ENCODE measurements around the gene MED28. TPM values are rescaled to one million over a fixed set of nuclear protein-coding genes. Genes with fewer than 3 reads are reported as not detected.
"Not testable (repeated sequence)": the region's sequence is repeated elsewhere in the genome, so short reads cannot be mapped to it uniquely, and the experiment has no call there.

The MED28 gene, protein sequence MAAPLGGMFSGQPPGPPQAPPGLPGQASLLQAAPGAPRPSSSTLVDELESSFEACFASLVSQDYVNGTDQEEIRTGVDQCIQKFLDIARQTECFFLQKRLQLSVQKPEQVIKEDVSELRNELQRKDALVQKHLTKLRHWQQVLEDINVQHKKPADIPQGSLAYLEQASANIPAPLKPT
- total RNA-seq (10 to 100 TPM; 40.9 to 52.7 TPM), polyA plus RNA-seq (10 to 100 TPM; 10.2 to 12.8 TPM)
- long read RNA-seq, donor 1, full-length matches to known transcripts = 77 of 92 reads
- long read RNA-seq, donor 1, partial matches to known transcripts = 10 of 92 reads
- long read RNA-seq, donor 1, other reads (novel, unspliced or antisense) = 5 of 92 reads
- long read RNA-seq, donor 2, full-length matches to known transcripts = 14 of 21 reads
- long read RNA-seq, donor 2, partial matches to known transcripts = 0 of 21 reads
- long read RNA-seq, donor 2, other reads (novel, unspliced or antisense) = 7 of 21 reads

DNA sequence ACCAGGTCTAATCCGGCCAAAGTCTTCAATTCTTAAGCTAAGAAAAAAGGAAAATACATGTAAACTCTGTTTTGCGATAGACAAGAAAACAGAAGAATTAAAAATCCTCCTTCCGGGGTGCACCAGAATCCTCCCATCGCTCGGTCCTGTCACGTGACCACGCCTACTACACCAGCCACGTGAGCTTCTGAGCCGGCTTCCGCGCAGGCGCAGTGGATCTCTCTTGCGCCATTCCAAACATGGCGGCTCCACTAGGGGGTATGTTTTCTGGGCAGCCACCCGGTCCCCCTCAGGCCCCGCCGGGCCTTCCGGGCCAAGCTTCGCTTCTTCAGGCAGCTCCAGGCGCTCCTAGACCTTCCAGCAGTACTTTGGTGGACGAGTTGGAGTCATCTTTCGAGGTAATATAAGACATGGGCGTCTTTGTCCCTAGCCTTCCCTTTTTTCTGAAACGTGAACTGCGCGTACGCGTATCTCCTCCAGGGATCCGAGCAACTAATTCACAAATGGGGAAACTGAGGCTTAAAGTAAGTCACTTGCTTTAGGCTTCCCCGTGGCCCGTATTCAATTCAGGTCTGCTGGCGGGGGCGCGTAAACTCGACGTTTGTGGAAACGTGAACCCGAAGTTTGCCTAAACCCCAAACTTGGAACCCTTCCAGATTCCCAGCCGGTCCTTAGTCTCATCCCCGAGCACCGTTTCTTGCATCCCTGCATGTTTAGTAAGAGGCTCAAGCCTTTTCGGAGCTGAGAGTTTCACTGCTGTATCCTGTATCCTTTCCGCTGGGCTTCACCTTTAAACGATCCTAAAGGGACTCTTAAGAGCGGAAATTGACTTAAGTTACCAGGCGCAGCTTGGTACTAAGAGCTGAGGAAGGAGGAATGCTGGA, at the start of gene MED28:
MED28 (plus strand) TSS at position 226 of the 884 bp plus-strand sequence; CDS start at position 240, 14 bp downstream.
- H3K4me1 ChIP-seq (ENCODE audit: control insufficient read depth in 1 of 2, insufficient read depth in 2 of 2, low read length in 2 of 2) = peaks cover 0 to 5% of the 10 kb centered on the region in 2 donors
- H3K4me3 ChIP-seq (ENCODE audit: low read length in 2 of 2) = peak within 1 kb of the TSS; percentile 96 to 99
- peak within 1 kb of the TSS in 1 of 2 donors; percentile 66 for H3K27ac ChIP-seq (ENCODE audit: low read depth in 1 of 2, low read length in 2 of 2)
- peaks cover 2 to 3% of the 10 kb centered on the region in 2 donors for H3K36me3 ChIP-seq (ENCODE audit: control insufficient read depth in 1 of 2, insufficient read depth in 2 of 2, low read length in 1 of 2)
- WGBS, 2 donors = 0% methylated on average over 46 of the region's 46 CpGs
- H3K9me3 ChIP-seq (ENCODE audit: control insufficient read depth, low read length) = no peaks in the 10 kb centered on the region
- intact Hi-C loops (cut with DNase I) = loop anchor here (1.0 to 10.0 kb wide), 4 partner anchors 37 to 410 kb away; partner anchors contain the start of genes LAP3 (in 2 of the 2), DCAF16 (in 1 of the 2), LCORL (in 1 of the 2) and NCAPG (in 1 of the 2)
- DNase-seq (peak; percentile 98 to 99), ATAC-seq (ENCODE audit: low FRiP score) (peak; percentile 98)
- H3K27me3 ChIP-seq (ENCODE audit: control insufficient read depth in 1 of 2, insufficient read depth in 2 of 2, low read length in 1 of 2) = no peaks in the 10 kb centered on the region

DNA sequence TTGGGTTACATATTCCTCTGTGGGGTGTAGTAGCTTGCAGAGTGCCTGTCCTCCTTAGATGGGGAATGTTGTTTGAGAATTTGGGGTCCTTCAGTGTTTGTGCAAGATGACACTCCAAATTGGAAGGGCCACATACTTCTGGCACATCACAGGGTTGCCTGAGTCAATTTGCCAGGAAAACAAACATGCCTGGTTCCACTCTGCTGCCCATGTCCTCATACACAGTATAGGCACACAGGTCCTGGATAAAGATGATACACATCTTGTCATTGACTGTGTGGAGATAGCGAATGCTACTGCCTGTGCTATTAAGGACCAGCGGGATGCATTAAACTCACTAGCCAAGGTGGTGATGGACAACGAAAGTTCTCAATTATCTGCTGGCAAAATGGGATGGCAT, 48.6 kb upstream of the MED28 start:
- H3K4me1 ChIP-seq (ENCODE audit: control insufficient read depth in 1 of 2, insufficient read depth in 2 of 2, low read length in 2 of 2) = no peaks in the 10 kb centered on the region
- H3K4me3 ChIP-seq (ENCODE audit: low read length in 2 of 2) = no peak overlapping the region
- H3K36me3 ChIP-seq (ENCODE audit: control insufficient read depth in 1 of 2, insufficient read depth in 2 of 2, low read length in 1 of 2) = no peaks in the 10 kb centered on the region
- WGBS, 2 donors = 88 to 92% methylated on average over 3 of the region's 3 CpGs
- no peaks in the 10 kb centered on the region for H3K9me3 ChIP-seq (ENCODE audit: control insufficient read depth, low read length)
- no peak overlapping the region for H3K27ac ChIP-seq (ENCODE audit: low read depth in 1 of 2, low read length in 2 of 2)
- intact Hi-C loops (cut with DNase I) = no loop called here
- H3K27me3 ChIP-seq (ENCODE audit: control insufficient read depth in 1 of 2, insufficient read depth in 2 of 2, low read length in 1 of 2) = no peaks in the 10 kb centered on the region
- ATAC-seq (ENCODE audit: low FRiP score) (no peak), DNase-seq (no peak)

DNA sequence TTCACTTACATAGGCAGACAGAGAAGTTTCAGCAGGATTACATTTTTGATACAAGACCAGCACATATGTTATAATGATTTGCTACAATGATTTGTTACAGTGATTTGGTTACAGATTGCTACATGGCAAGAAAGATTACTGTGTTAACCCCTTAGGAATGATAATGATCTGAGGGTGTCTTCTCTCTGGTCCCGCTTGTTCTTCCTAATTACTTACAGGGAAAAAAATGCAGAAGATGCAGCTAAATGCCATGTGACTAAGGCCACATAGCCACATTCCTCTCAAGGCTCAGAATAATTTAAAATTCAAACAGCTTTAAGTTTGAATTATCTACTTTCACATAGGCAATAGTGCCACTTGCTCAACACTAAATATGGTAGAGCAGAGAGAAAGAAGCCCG, 47.2 kb upstream of the MED28 start:
- Histone ChIP-seq H3K4me1 (ENCODE audit: control insufficient read depth in 1 of 2, insufficient read depth in 2 of 2, low read length in 2 of 2) (no peaks in the 10 kb centered on the region), H3K36me3 (ENCODE audit: control insufficient read depth in 1 of 2, insufficient read depth in 2 of 2, low read length in 1 of 2) (no peaks in the 10 kb centered on the region), H3K27ac (ENCODE audit: low read depth in 1 of 2, low read length in 2 of 2) (no peak overlapping the region), H3K4me3 (ENCODE audit: low read length in 2 of 2) (no peak overlapping the region), H3K9me3 (ENCODE audit: control insufficient read depth, low read length) (no peaks in the 10 kb centered on the region), H3K27me3 (ENCODE audit: control insufficient read depth in 1 of 2, insufficient read depth in 2 of 2, low read length in 1 of 2) (no peaks in the 10 kb centered on the region)
- WGBS, 2 donors = 69 to 74% methylated on average over 2 of the region's 2 CpGs
- intact Hi-C loops (cut with DNase I) = no loop called here
- no peak for DNase-seq
- no peak for ATAC-seq (ENCODE audit: low FRiP score)

DNA sequence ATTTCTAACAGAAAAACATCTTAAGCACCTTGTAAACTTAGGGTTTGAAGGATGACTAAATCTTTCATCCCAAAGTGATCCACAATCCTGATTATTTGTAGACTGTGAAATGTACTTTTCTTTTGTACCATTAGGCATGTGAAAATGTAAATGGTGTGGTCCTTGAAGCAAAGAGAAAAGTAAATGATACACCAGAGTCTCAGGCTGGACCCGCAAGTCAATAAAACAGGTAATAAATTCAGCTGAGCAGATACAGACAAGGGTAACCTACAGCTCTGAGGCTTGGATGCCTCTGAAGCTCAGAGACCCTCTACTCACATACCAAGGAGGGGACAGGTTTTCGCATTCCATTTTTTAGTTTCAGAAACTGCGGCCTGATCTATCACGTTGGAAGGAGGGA, 40.2 kb upstream of the MED28 start:
- 88 to 93% methylated on average over 4 of the region's 4 CpGs for WGBS, 2 donors
- intact Hi-C loops (cut with DNase I) = loop anchor here in 1 of 2 donors (10.0 kb wide), 1 partner anchor 451 kb away; the partner anchor contains the start of gene LCORL
- Histone ChIP-seq H3K9me3 (ENCODE audit: control insufficient read depth, low read length) (no peaks in the 10 kb centered on the region), H3K36me3 (ENCODE audit: control insufficient read depth in 1 of 2, insufficient read depth in 2 of 2, low read length in 1 of 2) (no peaks in the 10 kb centered on the region), H3K4me3 (ENCODE audit: low read length in 2 of 2) (no peak overlapping the region), H3K27me3 (ENCODE audit: control insufficient read depth in 1 of 2, insufficient read depth in 2 of 2, low read length in 1 of 2) (no peaks in the 10 kb centered on the region), H3K4me1 (ENCODE audit: control insufficient read depth in 1 of 2, insufficient read depth in 2 of 2, low read length in 2 of 2) (no peaks in the 10 kb centered on the region), H3K27ac (ENCODE audit: low read depth in 1 of 2, low read length in 2 of 2) (no peak overlapping the region)
- DNase-seq = no peak
- no peak for ATAC-seq (ENCODE audit: low FRiP score)

GRCh38 chr4:17575177-17575576, 39.3 kb upstream of the MED28 start:
- H3K27ac ChIP-seq (ENCODE audit: low read depth in 1 of 2, low read length in 2 of 2); H3K9me3 ChIP-seq (ENCODE audit: control insufficient read depth, low read length); H3K4me1 ChIP-seq (ENCODE audit: control insufficient read depth in 1 of 2, insufficient read depth in 2 of 2, low read length in 2 of 2); H3K4me3 ChIP-seq (ENCODE audit: low read length in 2 of 2); DNase-seq; ATAC-seq (ENCODE audit: low FRiP score); H3K36me3 ChIP-seq (ENCODE audit: control insufficient read depth in 1 of 2, insufficient read depth in 2 of 2, low read length in 1 of 2); H3K27me3 ChIP-seq (ENCODE audit: control insufficient read depth in 1 of 2, insufficient read depth in 2 of 2, low read length in 1 of 2): not testable (repeated sequence)
- WGBS, 2 donors = 95 to 96% methylated on average over 12 of the region's 12 CpGs
- intact Hi-C loops (cut with DNase I) = loop anchor here (5.0 to 10.0 kb wide), 4 partner anchors 42 to 450 kb away; partner anchors contain the start of genes DCAF16 (in 1 of the 2), LCORL (in 1 of the 2), NCAPG (in 1 of the 2) and QDPR (in 1 of the 2)

DNA sequence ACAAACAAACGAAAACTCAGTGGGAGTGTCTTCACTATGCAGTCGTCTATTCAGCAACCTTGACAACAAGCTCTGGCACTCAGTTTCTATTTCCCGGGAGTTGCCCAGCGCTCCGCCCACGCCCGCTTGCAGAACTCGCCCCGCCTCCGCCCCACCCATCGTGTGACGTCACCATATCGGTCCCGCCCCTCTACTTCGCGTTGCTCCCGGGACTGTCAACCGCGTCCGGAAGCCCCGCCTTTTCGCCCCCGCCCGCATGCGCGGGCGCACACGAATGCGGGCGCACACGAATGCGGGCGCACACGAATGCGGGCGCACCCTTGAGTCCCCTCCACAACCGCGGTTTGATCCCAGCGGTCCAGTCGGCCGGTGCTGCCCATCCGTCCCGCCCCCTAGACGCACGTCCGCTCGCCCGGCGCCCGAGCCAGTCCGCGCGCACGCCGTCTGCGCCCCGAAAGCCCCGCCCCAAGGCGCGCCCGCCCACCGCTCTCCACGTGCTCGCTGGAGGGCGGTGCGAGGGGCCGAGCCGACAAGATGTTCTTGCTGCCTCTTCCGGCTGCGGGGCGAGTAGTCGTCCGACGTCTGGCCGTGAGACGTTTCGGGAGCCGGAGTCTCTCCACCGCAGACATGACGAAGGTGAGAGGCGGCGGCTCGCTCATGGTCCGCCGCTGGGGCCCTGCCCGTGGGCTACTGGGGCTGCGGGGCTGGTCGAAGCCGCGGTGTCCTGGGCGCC, 37.3 kb upstream of the MED28 start, which contains the start of gene LAP3:
LAP3 (plus strand) TSS at position 267 of the 733 bp plus-strand sequence; CDS start at position 535, 268 bp downstream.
- H3K9me3 ChIP-seq (ENCODE audit: control insufficient read depth, low read length) = no peaks in the 10 kb centered on the region
- H3K27ac ChIP-seq (ENCODE audit: low read depth in 1 of 2, low read length in 2 of 2) = peak within 1 kb of the TSS in 1 of 2 donors; percentile 87
- H3K27me3 ChIP-seq (ENCODE audit: control insufficient read depth in 1 of 2, insufficient read depth in 2 of 2, low read length in 1 of 2) = no peaks in the 10 kb centered on the region
- H3K36me3 ChIP-seq (ENCODE audit: control insufficient read depth in 1 of 2, insufficient read depth in 2 of 2, low read length in 1 of 2) = no peaks in the 10 kb centered on the region
- H3K4me3 ChIP-seq (ENCODE audit: low read length in 2 of 2) = peak within 1 kb of the TSS; percentile 49 to 78
- intact Hi-C loops (cut with DNase I) = loop anchor here (1.0 to 10.0 kb wide), 5 partner anchors 37 to 448 kb away; partner anchors contain the start of genes DCAF16 (in 1 of the 2), LCORL (in 1 of the 2), MED28 (in 1 of the 2) and NCAPG (in 1 of the 2)
- WGBS, 2 donors = 0 to 1% methylated on average over 71 to 91 of the region's 91 CpGs
- ATAC-seq (ENCODE audit: low FRiP score) = peak; percentile 100
- no peaks in the 10 kb centered on the region for H3K4me1 ChIP-seq (ENCODE audit: control insufficient read depth in 1 of 2, insufficient read depth in 2 of 2, low read length in 2 of 2)
- peak; percentile 98 to 100 for DNase-seq

- DNase-seq (peak; percentile 79 to 86), ATAC-seq (ENCODE audit: low FRiP score) (peak; percentile 51)
- H3K9me3 ChIP-seq (ENCODE audit: control insufficient read depth, low read length) = no peaks in the 10 kb centered on the region
- H3K27ac ChIP-seq (ENCODE audit: low read depth in 1 of 2, low read length in 2 of 2) = peak overlapping the region in 1 of 2 donors; percentile 87
- no peaks in the 10 kb centered on the region for H3K4me1 ChIP-seq (ENCODE audit: control insufficient read depth in 1 of 2, insufficient read depth in 2 of 2, low read length in 2 of 2)
- intact Hi-C loops (cut with DNase I) = loop anchor here (1.0 to 10.0 kb wide), 5 partner anchors 36 to 447 kb away; partner anchors contain the start of genes DCAF16 (in 1 of the 2), LCORL (in 1 of the 2), MED28 (in 1 of the 2) and NCAPG (in 1 of the 2)
- WGBS, 2 donors = 3% methylated on average over 33 of the region's 33 CpGs
- H3K36me3 ChIP-seq (ENCODE audit: control insufficient read depth in 1 of 2, insufficient read depth in 2 of 2, low read length in 1 of 2) = no peaks in the 10 kb centered on the region
- H3K27me3 ChIP-seq (ENCODE audit: control insufficient read depth in 1 of 2, insufficient read depth in 2 of 2, low read length in 1 of 2) = no peaks in the 10 kb centered on the region
- H3K4me3 ChIP-seq (ENCODE audit: low read length in 2 of 2) = peak overlapping the region; percentile 49 to 78
Observed at GRCh38 chr4:17577665-17578481, 36.6 kb upstream of the MED28 start.
